ENCODE results near the gene ABCG4. TPM values are rescaled to one million over a fixed set of nuclear protein-coding genes. Genes with fewer than 3 reads are reported as not detected.

Gene ABCG4
- total RNA-seq, 1 experiment from 2014 or later: not detected

DNA sequence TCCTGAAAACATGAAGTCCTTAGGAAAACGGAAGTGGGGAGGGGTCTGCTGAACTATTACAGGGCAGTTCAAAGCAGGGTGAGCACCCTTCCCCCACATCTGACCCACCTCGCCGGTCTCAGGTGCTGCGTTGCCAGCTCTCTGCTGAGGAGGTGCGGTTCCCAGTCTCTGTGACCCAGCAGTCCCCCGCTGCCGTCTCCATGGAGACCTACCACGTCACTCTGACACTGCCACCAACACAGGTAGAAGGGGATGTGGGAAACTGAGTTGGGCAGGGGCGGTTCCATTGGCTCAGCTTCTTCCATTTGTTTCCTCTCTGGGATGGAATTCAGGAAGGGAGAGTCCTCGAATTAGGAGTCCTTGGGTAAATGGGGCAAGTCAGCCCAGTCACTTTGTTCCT, 38.4 kb upstream of the ABCG4 start:
- Histone ChIP-seq H3K9me3 (ENCODE audit: low read depth, low read length, poor library complexity, severe bottlenecking) (no peaks in the 10 kb centered on the region), H3K4me1 (ENCODE audit: insufficient read depth, low read length, poor library complexity, severe bottlenecking) (peaks cover 23% of the 10 kb centered on the region), H3K36me3 (ENCODE audit: insufficient read depth, low read length, poor library complexity, severe bottlenecking) (peaks cover 21% of the 10 kb centered on the region), H3K4me3 (ENCODE audit: low read depth, low read length, poor library complexity, severe bottlenecking) (no peak overlapping the region), H3K27ac (ENCODE audit: low read depth, low read length, poor library complexity, severe bottlenecking) (no peak overlapping the region), H3K27me3 (replicated peaks; ENCODE audit: insufficient read depth, low read depth, low read length, poor library complexity) (no peaks in the 10 kb centered on the region)
- intact Hi-C loops (cut with micrococcal nuclease; ENCODE audit: unreplicated experiment): no loop called here
- TF ChIP-seq, protein P1, sequence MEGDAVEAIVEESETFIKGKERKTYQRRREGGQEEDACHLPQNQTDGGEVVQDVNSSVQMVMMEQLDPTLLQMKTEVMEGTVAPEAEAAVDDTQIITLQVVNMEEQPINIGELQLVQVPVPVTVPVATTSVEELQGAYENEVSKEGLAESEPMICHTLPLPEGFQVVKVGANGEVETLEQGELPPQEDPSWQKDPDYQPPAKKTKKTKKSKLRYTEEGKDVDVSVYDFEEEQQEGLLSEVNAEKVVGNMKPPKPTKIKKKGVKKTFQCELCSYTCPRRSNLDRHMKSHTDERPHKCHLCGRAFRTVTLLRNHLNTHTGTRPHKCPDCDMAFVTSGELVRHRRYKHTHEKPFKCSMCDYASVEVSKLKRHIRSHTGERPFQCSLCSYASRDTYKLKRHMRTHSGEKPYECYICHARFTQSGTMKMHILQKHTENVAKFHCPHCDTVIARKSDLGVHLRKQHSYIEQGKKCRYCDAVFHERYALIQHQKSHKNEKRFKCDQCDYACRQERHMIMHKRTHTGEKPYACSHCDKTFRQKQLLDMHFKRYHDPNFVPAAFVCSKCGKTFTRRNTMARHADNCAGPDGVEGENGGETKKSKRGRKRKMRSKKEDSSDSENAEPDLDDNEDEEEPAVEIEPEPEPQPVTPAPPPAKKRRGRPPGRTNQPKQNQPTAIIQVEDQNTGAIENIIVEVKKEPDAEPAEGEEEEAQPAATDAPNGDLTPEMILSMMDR (conservative IDR thresholded peaks at IDR 0.05; ENCODE audit: low read depth, low read length): no peak
- TF ChIP-seq EZH2 (IDR thresholded peaks at IDR 0.05; ENCODE audit: borderline replicate concordance, low read depth, low read length, poor library complexity, severe bottlenecking): no peak
- no TSS peak for BruUV-seq (replicated peaks)
- CTCF ChIA-PET: no interaction called here
- POLR2A ChIA-PET (ENCODE audit: low non-redundant PET): no interaction called here
- no peak for DNase-seq (ENCODE audit: low spot score)

DNA sequence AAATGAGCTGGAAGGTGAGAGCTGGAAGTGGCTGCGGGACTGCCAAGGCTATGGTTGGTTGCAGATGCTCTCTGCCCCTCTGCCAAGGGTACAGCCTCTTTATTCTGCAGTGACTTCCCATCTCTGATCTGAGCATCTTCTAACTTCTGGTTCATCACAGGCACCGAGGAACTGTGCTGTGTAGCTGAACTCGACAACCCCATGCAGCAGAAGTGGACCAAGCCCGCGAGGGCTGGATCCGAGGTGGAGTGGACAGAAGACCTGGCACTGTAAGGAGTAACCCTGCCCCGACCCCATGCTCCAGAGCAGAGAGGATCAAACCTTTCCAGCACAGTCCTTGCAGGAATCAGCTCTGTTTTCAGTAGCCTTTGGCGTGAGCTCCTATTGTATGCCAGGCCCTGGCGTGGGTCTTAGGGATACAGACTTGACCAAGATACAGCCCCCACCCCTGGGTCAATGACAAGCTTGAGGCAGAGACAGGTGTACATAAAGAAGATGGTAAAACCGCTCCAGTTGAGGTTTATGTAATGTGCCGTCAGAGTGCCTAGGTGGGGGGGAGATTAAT, 37.4 kb upstream of the ABCG4 start:
- TF ChIP-seq, protein P1 (conservative IDR thresholded peaks at IDR 0.05; ENCODE audit: low read depth, low read length): no peak
- no peak for TF ChIP-seq EZH2 (IDR thresholded peaks at IDR 0.05; ENCODE audit: borderline replicate concordance, low read depth, low read length, poor library complexity, severe bottlenecking)
- intact Hi-C loops (cut with micrococcal nuclease; ENCODE audit: unreplicated experiment): no loop called here
- no peaks in the 10 kb centered on the region for H3K9me3 ChIP-seq (ENCODE audit: low read depth, low read length, poor library complexity, severe bottlenecking)
- H3K36me3 ChIP-seq (ENCODE audit: insufficient read depth, low read length, poor library complexity, severe bottlenecking): peaks cover 29% of the 10 kb centered on the region
- no peak for DNase-seq (ENCODE audit: low spot score)
- ChIA-PET POLR2A (ENCODE audit: low non-redundant PET) (no interaction called here), CTCF (no interaction called here)
- no peak overlapping the region for H3K4me3 ChIP-seq (ENCODE audit: low read depth, low read length, poor library complexity, severe bottlenecking)
- H3K27ac ChIP-seq (ENCODE audit: low read depth, low read length, poor library complexity, severe bottlenecking): no peak overlapping the region
- H3K27me3 ChIP-seq (replicated peaks; ENCODE audit: insufficient read depth, low read depth, low read length, poor library complexity): no peaks in the 10 kb centered on the region
- BruUV-seq (replicated peaks): no TSS peak
- peaks cover 18% of the 10 kb centered on the region for H3K4me1 ChIP-seq (ENCODE audit: insufficient read depth, low read length, poor library complexity, severe bottlenecking)

DNA sequence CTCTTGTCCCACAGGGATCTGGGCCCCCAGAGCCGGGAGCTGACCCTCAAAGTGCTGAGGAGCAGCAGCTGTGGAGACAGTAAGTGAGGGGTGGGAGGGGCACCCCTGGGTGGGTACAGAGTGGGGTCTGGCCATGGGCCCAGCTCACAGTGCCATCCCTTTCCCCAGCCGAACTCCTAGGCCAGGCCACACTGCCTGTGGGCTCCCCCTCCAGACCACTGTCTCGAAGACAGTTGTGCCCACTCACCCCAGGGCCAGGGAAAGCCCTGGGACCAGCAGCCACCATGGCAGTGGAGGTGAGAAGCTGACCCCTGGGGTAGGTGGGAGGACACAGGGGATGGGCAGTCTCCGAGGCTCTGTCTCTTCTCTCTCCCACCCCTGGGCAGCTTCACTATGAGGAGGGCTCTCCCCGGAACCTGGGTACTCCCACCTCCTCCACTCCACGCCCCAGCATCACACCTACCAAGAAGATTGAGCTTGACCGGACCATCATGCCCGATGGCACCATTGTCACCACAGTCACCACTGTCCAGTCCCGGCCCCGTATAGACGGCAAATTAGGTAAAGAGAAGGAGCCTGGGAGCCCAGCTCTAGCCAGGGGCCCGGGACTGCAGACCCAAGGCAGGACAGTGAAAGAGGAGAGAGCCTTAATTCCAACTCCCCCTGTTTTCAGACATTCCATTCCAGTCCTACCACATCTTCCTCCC, 36.4 kb upstream of the ABCG4 start:
- no TSS peak for BruUV-seq (replicated peaks)
- CTCF ChIA-PET: interaction anchor here (0.5 to 0.6 kb wide), 2 partner anchors 10 kb away, joined by 3 to 4 read pairs; no protein-coding TSS in a partner anchor

More for the DNA sequence above, 36.4 kb upstream of the ABCG4 start:
- no peak overlapping the region for H3K4me3 ChIP-seq (ENCODE audit: low read depth, low read length, poor library complexity, severe bottlenecking)
- peaks cover 13% of the 10 kb centered on the region for H3K4me1 ChIP-seq (ENCODE audit: insufficient read depth, low read length, poor library complexity, severe bottlenecking)
- TF ChIP-seq, protein P1 (conservative IDR thresholded peaks at IDR 0.05; ENCODE audit: low read depth, low read length): no peak
- no peak for TF ChIP-seq EZH2 (IDR thresholded peaks at IDR 0.05; ENCODE audit: borderline replicate concordance, low read depth, low read length, poor library complexity, severe bottlenecking)
- H3K36me3 ChIP-seq (ENCODE audit: insufficient read depth, low read length, poor library complexity, severe bottlenecking): peaks cover 29% of the 10 kb centered on the region
- POLR2A ChIA-PET (ENCODE audit: low non-redundant PET): no interaction called here
- H3K27me3 ChIP-seq (replicated peaks; ENCODE audit: insufficient read depth, low read depth, low read length, poor library complexity): no peaks in the 10 kb centered on the region
- no peak for DNase-seq (ENCODE audit: low spot score)
- H3K27ac ChIP-seq (ENCODE audit: low read depth, low read length, poor library complexity, severe bottlenecking): no peak overlapping the region
- H3K9me3 ChIP-seq (ENCODE audit: low read depth, low read length, poor library complexity, severe bottlenecking): no peaks in the 10 kb centered on the region
- intact Hi-C loops (cut with micrococcal nuclease; ENCODE audit: unreplicated experiment): no loop called here
